ENCODE measurements around the gene AKAP6.

DNA sequence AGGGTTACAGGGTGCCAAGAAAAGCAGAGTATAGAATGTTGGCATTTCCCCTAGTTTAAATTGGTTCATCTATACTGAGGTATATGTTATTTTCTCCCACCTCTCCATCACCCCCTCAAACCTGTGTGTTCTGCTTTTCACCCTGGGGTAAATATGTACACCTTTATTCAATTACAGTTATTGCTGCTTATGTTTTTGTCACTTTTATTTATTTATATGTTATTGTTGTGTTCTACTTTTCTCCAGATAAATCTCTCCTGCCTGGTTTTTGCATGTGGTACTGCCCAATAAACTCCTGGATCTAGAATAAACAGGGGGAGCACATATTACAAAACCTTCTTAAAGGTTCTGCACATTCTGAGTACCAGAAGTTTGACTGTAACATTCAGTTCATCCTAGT is 487.5 kb downstream of the AKAP6 start:
- TF ChIP-seq, protein P1, sequence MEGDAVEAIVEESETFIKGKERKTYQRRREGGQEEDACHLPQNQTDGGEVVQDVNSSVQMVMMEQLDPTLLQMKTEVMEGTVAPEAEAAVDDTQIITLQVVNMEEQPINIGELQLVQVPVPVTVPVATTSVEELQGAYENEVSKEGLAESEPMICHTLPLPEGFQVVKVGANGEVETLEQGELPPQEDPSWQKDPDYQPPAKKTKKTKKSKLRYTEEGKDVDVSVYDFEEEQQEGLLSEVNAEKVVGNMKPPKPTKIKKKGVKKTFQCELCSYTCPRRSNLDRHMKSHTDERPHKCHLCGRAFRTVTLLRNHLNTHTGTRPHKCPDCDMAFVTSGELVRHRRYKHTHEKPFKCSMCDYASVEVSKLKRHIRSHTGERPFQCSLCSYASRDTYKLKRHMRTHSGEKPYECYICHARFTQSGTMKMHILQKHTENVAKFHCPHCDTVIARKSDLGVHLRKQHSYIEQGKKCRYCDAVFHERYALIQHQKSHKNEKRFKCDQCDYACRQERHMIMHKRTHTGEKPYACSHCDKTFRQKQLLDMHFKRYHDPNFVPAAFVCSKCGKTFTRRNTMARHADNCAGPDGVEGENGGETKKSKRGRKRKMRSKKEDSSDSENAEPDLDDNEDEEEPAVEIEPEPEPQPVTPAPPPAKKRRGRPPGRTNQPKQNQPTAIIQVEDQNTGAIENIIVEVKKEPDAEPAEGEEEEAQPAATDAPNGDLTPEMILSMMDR (IDR thresholded peaks at IDR 0.05) = no peak
- no peak for TF ChIP-seq POLR2A (IDR thresholded peaks at IDR 0.05)
